Stimulated activated CD8-positive, alpha-beta memory T cell treated with anti-CD3 and anti-CD28 coated beads, Interleukin-4, amount 100 ng/mL, for 1 hour (primary cell): ENCODE results near the gene PPP2R5C.

Source experiments
- DNase-seq, 2 donors: peaks; one replicate each; pipeline ENCODE4 v3.0.0-alpha.2; 2020; ENCODE audit warnings: low read depth in 2 of 2, low spot score in 1 of 2

Gene PPP2R5C

GRCh38 chr14:101813171-101813759 is 51.8 kb downstream of the PPP2R5C start:
- no peak for DNase-seq

- no peak for DNase-seq
These were observed 52.3 kb downstream of the PPP2R5C start for GRCh38 chr14:101813833-101814232.

- DNase-seq = no peak
These were observed 53.4 kb downstream of the PPP2R5C start for GRCh38 chr14:101814934-101815333.

- DNase-seq = no peak
These were observed 54.5 kb downstream of the PPP2R5C start for GRCh38 chr14:101815994-101816393.

GRCh38 chr14:101817501-101818001 is 56.0 kb downstream of the PPP2R5C start:
- no peak for DNase-seq

GRCh38 chr14:101819251-101819990 is 57.9 kb downstream of the PPP2R5C start:
- peak in 1 of 2 donors; percentile 46 for DNase-seq

- no peak for DNase-seq
These were observed 58.8 kb downstream of the PPP2R5C start for GRCh38 chr14:101820283-101820798.

- no peak for DNase-seq
These were observed 60.0 kb downstream of the PPP2R5C start for GRCh38 chr14:101821528-101821927.

GRCh38 chr14:101823066-101823465 is 61.6 kb downstream of the PPP2R5C start:
- no peak for DNase-seq

GRCh38 chr14:101823511-101824120 is 62.1 kb downstream of the PPP2R5C start:
- DNase-seq = peak in 1 of 2 donors; percentile 45

GRCh38 chr14:101824339-101824727 is 62.8 kb downstream of the PPP2R5C start:
- DNase-seq = no peak

GRCh38 chr14:101825797-101826196 is 64.3 kb downstream of the PPP2R5C start:
- no peak for DNase-seq

- no peak for DNase-seq
These were observed 64.8 kb downstream of the PPP2R5C start for GRCh38 chr14:101826351-101826750.

GRCh38 chr14:101827286-101827685 is 65.8 kb downstream of the PPP2R5C start:
- DNase-seq = no peak

GRCh38 chr14:101828046-101828445 is 66.5 kb downstream of the PPP2R5C start:
- DNase-seq = no peak

GRCh38 chr14:101830271-101830670 is 68.8 kb downstream of the PPP2R5C start:
- DNase-seq = no peak

GRCh38 chr14:101833045-101833444 is 71.5 kb downstream of the PPP2R5C start:
- no peak for DNase-seq

GRCh38 chr14:101834397-101834796 is 72.9 kb downstream of the PPP2R5C start:
- no peak for DNase-seq

GRCh38 chr14:101834800-101835547 is 73.5 kb downstream of the PPP2R5C start:
- no peak for DNase-seq

GRCh38 chr14:101835566-101835965 is 74.1 kb downstream of the PPP2R5C start:
- no peak for DNase-seq

- DNase-seq = no peak
These were observed 74.6 kb downstream of the PPP2R5C start for GRCh38 chr14:101836135-101836534.
